ENCODE data around the gene CNGB1.

- no peak for TF ChIP-seq USF2 (IDR thresholded peaks at IDR 0.05)
- TF ChIP-seq CTCF (IDR thresholded peaks at IDR 0.05): peak; percentile 32; the same call in 1 of the 3 replicates
- TF ChIP-seq EP300 (IDR thresholded peaks at IDR 0.05): no peak
- no peak for TF ChIP-seq HMGXB4 (CRISPR knock-in tag; IDR thresholded peaks at IDR 0.05; ENCODE audit: borderline replicate concordance)
- TF ChIP-seq KDM1A (IDR thresholded peaks at IDR 0.05; ENCODE audit: low read depth): no peak
- TF ChIP-seq SREBF2 (IDR thresholded peaks at IDR 0.05): no peak
- no peak for TF ChIP-seq POLR2A (IDR thresholded peaks at IDR 0.05; ENCODE audit: low read length)
- TF ChIP-seq CBX2 (IDR thresholded peaks at IDR 0.05; ENCODE audit: borderline replicate concordance, low read depth): no peak
- no peak for TF ChIP-seq POLR2AphosphoS2 (conservative IDR thresholded peaks at IDR 0.05; ENCODE audit: low read length)
- no peak for TF ChIP-seq JUN (IDR thresholded peaks at IDR 0.05)
- no peak for TF ChIP-seq CEBPB (IDR thresholded peaks at IDR 0.05)
- TF ChIP-seq SMC3 (IDR thresholded peaks at IDR 0.05): peak; percentile 53
- TF ChIP-seq CHD4 (IDR thresholded peaks at IDR 0.05; ENCODE audit: borderline replicate concordance): no peak
These were observed 64.3 kb downstream of the CNGB1 start for GRCh38 chr16:57906382-57907316.
